Measurements from ENCODE around the gene COLEC11.
"Not testable (repeated sequence)": the region's sequence is repeated elsewhere in the genome, so short reads cannot be mapped to it uniquely, and the experiment has no call there.

Gene COLEC11

GRCh38 chr2:3633982-3634595 is 39.2 kb downstream of the COLEC11 start:
- Mint-ChIP-seq H3K9me3 (no peaks in the 10 kb centered on the region), H3K27me3 (ENCODE audit: low read depth, poor library complexity) (peaks cover 21% of the 10 kb centered on the region), H3K4me1 (peaks cover 4% of the 10 kb centered on the region), H3K27ac (no peak overlapping the region), H3K4me3 (no peak overlapping the region), H3K36me3 (ENCODE audit: low read depth) (no peaks in the 10 kb centered on the region)
- TF ChIP-seq, protein P1, sequence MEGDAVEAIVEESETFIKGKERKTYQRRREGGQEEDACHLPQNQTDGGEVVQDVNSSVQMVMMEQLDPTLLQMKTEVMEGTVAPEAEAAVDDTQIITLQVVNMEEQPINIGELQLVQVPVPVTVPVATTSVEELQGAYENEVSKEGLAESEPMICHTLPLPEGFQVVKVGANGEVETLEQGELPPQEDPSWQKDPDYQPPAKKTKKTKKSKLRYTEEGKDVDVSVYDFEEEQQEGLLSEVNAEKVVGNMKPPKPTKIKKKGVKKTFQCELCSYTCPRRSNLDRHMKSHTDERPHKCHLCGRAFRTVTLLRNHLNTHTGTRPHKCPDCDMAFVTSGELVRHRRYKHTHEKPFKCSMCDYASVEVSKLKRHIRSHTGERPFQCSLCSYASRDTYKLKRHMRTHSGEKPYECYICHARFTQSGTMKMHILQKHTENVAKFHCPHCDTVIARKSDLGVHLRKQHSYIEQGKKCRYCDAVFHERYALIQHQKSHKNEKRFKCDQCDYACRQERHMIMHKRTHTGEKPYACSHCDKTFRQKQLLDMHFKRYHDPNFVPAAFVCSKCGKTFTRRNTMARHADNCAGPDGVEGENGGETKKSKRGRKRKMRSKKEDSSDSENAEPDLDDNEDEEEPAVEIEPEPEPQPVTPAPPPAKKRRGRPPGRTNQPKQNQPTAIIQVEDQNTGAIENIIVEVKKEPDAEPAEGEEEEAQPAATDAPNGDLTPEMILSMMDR (IDR thresholded peaks at IDR 0.05): no peak
- DNase-seq: no peak

DNA sequence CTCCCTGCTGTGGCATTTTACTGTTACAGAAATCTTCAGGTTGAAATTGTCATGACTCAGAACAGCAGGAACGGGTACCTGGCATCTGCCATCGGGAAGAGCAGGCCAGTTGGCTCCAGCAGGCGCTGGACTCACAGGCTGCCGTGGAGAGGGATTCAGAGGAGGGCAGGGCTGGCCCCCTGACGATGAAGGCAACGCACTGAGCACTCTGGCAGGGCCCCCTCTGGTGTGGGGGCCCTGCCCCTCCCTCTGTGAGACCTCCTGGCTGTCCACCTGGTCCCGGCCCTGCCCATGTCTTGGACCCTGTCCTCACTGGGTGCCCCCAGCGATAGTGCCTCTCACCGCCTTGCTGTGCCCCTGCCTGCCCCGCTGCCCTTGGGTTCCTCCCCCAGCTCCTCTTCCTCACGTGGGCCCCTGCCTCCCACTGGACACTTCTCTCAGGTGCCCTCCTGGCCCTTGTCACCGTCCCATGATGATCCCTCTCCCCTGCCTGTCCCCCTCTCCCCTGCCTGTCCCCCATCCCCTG is 39.7 kb downstream of the COLEC11 start:
- TF ChIP-seq, protein P1 (IDR thresholded peaks at IDR 0.05): no peak
- H3K9me3 Mint-ChIP-seq: no peaks in the 10 kb centered on the region
- H3K4me1 Mint-ChIP-seq: peaks cover 4% of the 10 kb centered on the region
- H3K27ac Mint-ChIP-seq: no peak overlapping the region
- peaks cover 21% of the 10 kb centered on the region for H3K27me3 Mint-ChIP-seq (ENCODE audit: low read depth, poor library complexity)
- no peak for DNase-seq
- H3K36me3 Mint-ChIP-seq (ENCODE audit: low read depth): no peaks in the 10 kb centered on the region
- no peak overlapping the region for H3K4me3 Mint-ChIP-seq

GRCh38 chr2:3635171-3635974 is 40.5 kb downstream of the COLEC11 start:
- TF ChIP-seq, protein P1 (IDR thresholded peaks at IDR 0.05): no peak
- no peaks in the 10 kb centered on the region for H3K36me3 Mint-ChIP-seq (ENCODE audit: low read depth)
- H3K27ac Mint-ChIP-seq: no peak overlapping the region
- no peak for DNase-seq
- peaks cover 4% of the 10 kb centered on the region for H3K4me1 Mint-ChIP-seq
- peaks cover 21% of the 10 kb centered on the region for H3K27me3 Mint-ChIP-seq (ENCODE audit: low read depth, poor library complexity)
- H3K4me3 Mint-ChIP-seq: no peak overlapping the region
- no peaks in the 10 kb centered on the region for H3K9me3 Mint-ChIP-seq

DNA sequence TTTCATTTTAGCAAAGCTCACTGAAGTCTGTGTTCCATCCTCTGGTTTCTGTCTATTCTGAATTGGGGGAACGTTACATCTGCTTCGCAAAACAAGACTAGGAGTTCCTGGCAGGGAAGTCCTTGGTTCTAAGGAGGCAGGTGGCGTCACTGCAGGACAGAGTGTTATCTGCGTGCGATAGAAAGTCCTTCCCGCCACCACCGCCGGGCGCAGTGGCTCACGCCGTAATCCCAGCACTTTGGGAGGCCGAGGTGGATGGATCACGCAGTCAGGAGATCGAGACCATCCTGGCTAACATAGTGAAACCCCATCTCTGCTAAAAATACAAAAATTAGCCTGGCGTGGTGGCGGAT is 41.0 kb downstream of the COLEC11 start:
- H3K4me1 Mint-ChIP-seq; H3K9me3 Mint-ChIP-seq; H3K4me3 Mint-ChIP-seq; DNase-seq; H3K36me3 Mint-ChIP-seq (ENCODE audit: low read depth); H3K27ac Mint-ChIP-seq: not testable (repeated sequence)
- peaks cover 21% of the 10 kb centered on the region for H3K27me3 Mint-ChIP-seq (ENCODE audit: low read depth, poor library complexity)

GRCh38 chr2:3636586-3637310 is 41.8 kb downstream of the COLEC11 start:
- Mint-ChIP-seq H3K36me3 (ENCODE audit: low read depth) (no peaks in the 10 kb centered on the region), H3K27ac (no peak overlapping the region), H3K4me1 (peaks cover 4% of the 10 kb centered on the region), H3K27me3 (ENCODE audit: low read depth, poor library complexity) (peaks cover 24% of the 10 kb centered on the region), H3K4me3 (no peak overlapping the region), H3K9me3 (no peaks in the 10 kb centered on the region)
- TF ChIP-seq, protein P1 (IDR thresholded peaks at IDR 0.05): no peak
- DNase-seq: no peak

- Mint-ChIP-seq H3K36me3 (ENCODE audit: low read depth) (no peaks in the 10 kb centered on the region), H3K4me1 (peaks cover 4% of the 10 kb centered on the region), H3K4me3 (no peak overlapping the region), H3K9me3 (no peaks in the 10 kb centered on the region), H3K27me3 (ENCODE audit: low read depth, poor library complexity) (peaks cover 23% of the 10 kb centered on the region), H3K27ac (no peak overlapping the region)
- DNase-seq: no peak
- TF ChIP-seq, protein P1 (IDR thresholded peaks at IDR 0.05): no peak
Measured at GRCh38 chr2:3637311-3637675, 42.4 kb downstream of the COLEC11 start.

Measured in nephron progenitor cell (in vitro differentiated cells).